ENCODE data around the gene DHRSX. TPM values are rescaled to one million over a fixed set of nuclear protein-coding genes. Genes with fewer than 3 reads are reported as not detected.

Gene DHRSX
- total RNA-seq, 2 donors from 2014 or later: 36.5 to 45.4 TPM

GRCh38 chrX:2343413-2343812 is 157.4 kb downstream of the DHRSX start:
- H3K36me3 ChIP-seq (ENCODE audit: control insufficient read depth, insufficient read depth, low read length): no peaks in the 10 kb centered on the region
- Mint-ChIP-seq H3K9me3 (peaks cover 43% of the 10 kb centered on the region), H3K4me1 (peaks cover 6% of the 10 kb centered on the region), H3K4me3 (no peak overlapping the region), H3K27me3 (ENCODE audit: insufficient read depth) (no peaks in the 10 kb centered on the region), H3K36me3 (ENCODE audit: low read depth) (peaks cover 65% of the 10 kb centered on the region), H3K27ac (no peak overlapping the region)
- peaks cover 19% of the 10 kb centered on the region for H3K9me3 ChIP-seq (ENCODE audit: control insufficient read depth, low read length)
- no peaks in the 10 kb centered on the region for H3K27me3 ChIP-seq (ENCODE audit: control insufficient read depth, insufficient read depth, low read length, poor library complexity, severe bottlenecking)
- H3K9ac ChIP-seq (ENCODE audit: extremely low read depth, low read length, poor library complexity, severe bottlenecking): no peak overlapping the region
- TF ChIP-seq CTCF (conservative IDR thresholded peaks at IDR 0.05): no peak
- WGBS, 2 experiments (ENCODE audit: insufficient coverage in 1 of 2, insufficient read length in 1 of 2): 97 to 100% methylated on average over 3 to 4 of the region's 4 CpGs
- no peak overlapping the region for H3K4me3 ChIP-seq (ENCODE audit: low read length)
- DNase-seq: no peak
- no peak overlapping the region for H3K27ac ChIP-seq (ENCODE audit: low read depth, low read length)
- no peaks in the 10 kb centered on the region for H3K4me1 ChIP-seq (ENCODE audit: control insufficient read depth, insufficient read depth, low read length)

GRCh38 chrX:2342874-2343273 is 157.9 kb downstream of the DHRSX start:
- Mint-ChIP-seq H3K27ac (no peak overlapping the region), H3K4me3 (no peak overlapping the region), H3K9me3 (peaks cover 43% of the 10 kb centered on the region), H3K36me3 (ENCODE audit: low read depth) (peaks cover 66% of the 10 kb centered on the region), H3K4me1 (peaks cover under 1% of the 10 kb centered on the region), H3K27me3 (ENCODE audit: insufficient read depth) (no peaks in the 10 kb centered on the region)
- no peak for TF ChIP-seq CTCF (conservative IDR thresholded peaks at IDR 0.05)
- H3K9ac ChIP-seq (ENCODE audit: extremely low read depth, low read length, poor library complexity, severe bottlenecking): no peak overlapping the region
- no peaks in the 10 kb centered on the region for H3K36me3 ChIP-seq (ENCODE audit: control insufficient read depth, insufficient read depth, low read length)
- H3K27ac ChIP-seq (ENCODE audit: low read depth, low read length): no peak overlapping the region
- H3K4me3 ChIP-seq (ENCODE audit: low read length): no peak overlapping the region
- H3K27me3 ChIP-seq (ENCODE audit: control insufficient read depth, insufficient read depth, low read length, poor library complexity, severe bottlenecking): no peaks in the 10 kb centered on the region
- 60 to 87% methylated on average over 3 to 7 of the region's 7 CpGs for WGBS, 2 experiments (ENCODE audit: insufficient coverage in 1 of 2, insufficient read length in 1 of 2)
- no peaks in the 10 kb centered on the region for H3K4me1 ChIP-seq (ENCODE audit: control insufficient read depth, insufficient read depth, low read length)
- H3K9me3 ChIP-seq (ENCODE audit: control insufficient read depth, low read length): peaks cover 19% of the 10 kb centered on the region
- no peak for DNase-seq

- 95 to 100% methylated on average over 9 of the region's 9 CpGs for WGBS, 2 experiments (ENCODE audit: insufficient coverage in 1 of 2, insufficient read length in 1 of 2)
- Histone ChIP-seq H3K27ac (ENCODE audit: low read depth, low read length) (no peak overlapping the region), H3K9me3 (ENCODE audit: control insufficient read depth, low read length) (peaks cover 19% of the 10 kb centered on the region), H3K4me1 (ENCODE audit: control insufficient read depth, insufficient read depth, low read length) (no peaks in the 10 kb centered on the region), H3K9ac (ENCODE audit: extremely low read depth, low read length, poor library complexity, severe bottlenecking) (no peak overlapping the region), H3K36me3 (ENCODE audit: control insufficient read depth, insufficient read depth, low read length) (no peaks in the 10 kb centered on the region), H3K27me3 (ENCODE audit: control insufficient read depth, insufficient read depth, low read length, poor library complexity, severe bottlenecking) (no peaks in the 10 kb centered on the region), H3K4me3 (ENCODE audit: low read length) (no peak overlapping the region)
- DNase-seq: no peak
- Mint-ChIP-seq H3K27ac (no peak overlapping the region), H3K4me1 (no peaks in the 10 kb centered on the region), H3K4me3 (no peak overlapping the region), H3K36me3 (ENCODE audit: low read depth) (peaks cover 72% of the 10 kb centered on the region), H3K9me3 (peaks cover 43% of the 10 kb centered on the region), H3K27me3 (ENCODE audit: insufficient read depth) (no peaks in the 10 kb centered on the region)
- no peak for TF ChIP-seq CTCF (conservative IDR thresholded peaks at IDR 0.05)
These were observed 158.5 kb downstream of the DHRSX start for GRCh38 chrX:2342281-2342688.

All from endodermal cell (in vitro differentiated cells).